Liver (tissue), 9 donors: ENCODE data around the gene EIF2B2. TPM values are rescaled to one million over a fixed set of nuclear protein-coding genes. Genes with fewer than 3 reads are reported as not detected.
"Not testable (repeated sequence)": the region's sequence is repeated elsewhere in the genome, so short reads cannot be mapped to it uniquely, and the experiment has no call there.

Experiments used
- DNase-seq: peaks from one replicate; pipeline ENCODE4 v3.0.0-alpha.2; 2017; ENCODE audit warnings: low spot score
- H3K27ac ChIP-seq, 2 donors: one replicate each; pipeline ENCODE4 v1.7.0; 2013; ENCODE audit warnings: inconsistent platforms in 2 of 2, low read length in 2 of 2, control low read depth in 1 of 2, low read depth in 1 of 2, mild to moderate bottlenecking in 1 of 2
- H3K27me3 ChIP-seq, 4 donors: one replicate each; pipeline versions ENCODE4 v1.6.1 to v1.7.0; 2013; ENCODE audit warnings: low read length in 3 of 4, inconsistent platforms in 1 of 4, mild to moderate bottlenecking in 1 of 4, moderate library complexity in 1 of 4; ENCODE audit not compliant: control insufficient read depth in 4 of 4, insufficient read depth in 4 of 4
- H3K36me3 ChIP-seq, 4 donors: one replicate each; pipeline versions ENCODE4 v1.6.1 to v1.7.0; 2013; ENCODE audit warnings: low read length in 3 of 4, mild to moderate bottlenecking in 3 of 4, low read depth in 1 of 4, moderate library complexity in 1 of 4; ENCODE audit not compliant: control insufficient read depth in 4 of 4, insufficient read depth in 3 of 4
- H3K4me1 ChIP-seq, 4 donors: one replicate each; pipeline versions ENCODE4 v1.6.1 to v1.7.0; 2013; ENCODE audit warnings: low read length in 3 of 4, mild to moderate bottlenecking in 3 of 4, moderate library complexity in 1 of 4; ENCODE audit not compliant: control insufficient read depth in 4 of 4, insufficient read depth in 4 of 4
- H3K4me3 ChIP-seq, 3 donors: one replicate each; pipeline versions ENCODE4 v1.6.1 to v1.7.0; 2013; ENCODE audit warnings: low read length in 3 of 3, control low read depth in 1 of 3, low read depth in 1 of 3, mild to moderate bottlenecking in 1 of 3
- H3K9ac ChIP-seq, 2 donors: one replicate each; pipeline ENCODE4 v1.7.0; 2013; ENCODE audit warnings: low read length in 2 of 2, mild to moderate bottlenecking in 2 of 2, moderate library complexity in 2 of 2, control low read depth in 1 of 2, low read depth in 1 of 2
- H3K9me3 ChIP-seq, 4 donors: one replicate each; pipeline versions ENCODE4 v1.6.1 to v1.7.0; 2013; ENCODE audit warnings: low read length in 3 of 4; ENCODE audit not compliant: control insufficient read depth in 4 of 4
- EGR1 ChIP-seq, 2 donors: IDR thresholded peaks; 2 replicates each; pipeline ENCODE4 v1.6.1; 2016 to 2018; ENCODE audit warnings: antibody characterized with exemption in 2 of 2, low read depth in 2 of 2
- FOXA1 ChIP-seq: IDR thresholded peaks from 2 replicates; pipeline ENCODE4 v1.6.1; 2016; ENCODE audit warnings: antibody characterized with exemption
- FOXA2 ChIP-seq: IDR thresholded peaks from 2 replicates; pipeline ENCODE4 v1.6.1; 2016; ENCODE audit warnings: antibody characterized with exemption
- GABPA ChIP-seq, 2 donors: IDR thresholded peaks in 1 of 2; conservative IDR thresholded peaks in 1 of 2; 2 replicates each; pipeline ENCODE4 v1.6.1; 2016; ENCODE audit warnings: antibody characterized with exemption in 2 of 2, mild to moderate bottlenecking in 1 of 2, moderate library complexity in 1 of 2
- HNF4A ChIP-seq, 2 donors: conservative IDR thresholded peaks; 2 replicates each; pipeline ENCODE4 v1.6.1; 2016; ENCODE audit warnings: antibody characterized with exemption in 2 of 2, mild to moderate bottlenecking in 2 of 2
- HNF4G ChIP-seq: IDR thresholded peaks from 2 replicates; pipeline ENCODE4 v1.6.1; 2016; ENCODE audit warnings: antibody characterized with exemption
- JUND ChIP-seq, 2 donors: IDR thresholded peaks; 2 replicates each; pipeline ENCODE4 v1.6.1; 2016; ENCODE audit warnings: antibody characterized with exemption in 2 of 2
- MAX ChIP-seq: IDR thresholded peaks from 2 replicates; pipeline ENCODE4 v1.6.1; 2016; ENCODE audit warnings: antibody characterized with exemption
- NR2F2 ChIP-seq: IDR thresholded peaks from 2 replicates; pipeline ENCODE4 v1.6.1; 2016; ENCODE audit warnings: antibody characterized with exemption
- RAD21 ChIP-seq, 2 donors: IDR thresholded peaks; 2 replicates each; pipeline ENCODE4 v1.6.1; 2016; ENCODE audit warnings: antibody characterized with exemption in 2 of 2, mild to moderate bottlenecking in 2 of 2
- REST ChIP-seq: IDR thresholded peaks from 2 replicates; pipeline ENCODE4 v1.6.1; 2016; ENCODE audit warnings: antibody characterized with exemption, mild to moderate bottlenecking
- RXRA ChIP-seq, 2 donors: IDR thresholded peaks; 2 replicates each; pipeline ENCODE4 v1.6.1; 2017 to 2018; ENCODE audit warnings: antibody characterized with exemption in 2 of 2, mild to moderate bottlenecking in 1 of 2
- SP1 ChIP-seq: IDR thresholded peaks from 2 replicates; pipeline ENCODE4 v1.6.1; 2018; ENCODE audit warnings: antibody characterized with exemption, mild to moderate bottlenecking
- TAF1 ChIP-seq: conservative IDR thresholded peaks from 2 replicates; pipeline ENCODE4 v1.6.1; 2016; ENCODE audit warnings: antibody characterized with exemption, mild to moderate bottlenecking
- YY1 ChIP-seq: IDR thresholded peaks from 2 replicates; pipeline ENCODE4 v1.6.1; 2016; ENCODE audit warnings: antibody characterized with exemption, mild to moderate bottlenecking
- ZBTB33 ChIP-seq: IDR thresholded peaks from 2 replicates; pipeline ENCODE4 v1.6.1; 2016; ENCODE audit warnings: antibody characterized with exemption
- WGBS: extraction: QIAGEN DNeasy Blood & Tissue Kit; methylation state at CpG from one replicate; pipeline ENCODE4 v1.1.7; 2013; 5-methylcytosine and 5-hydroxymethylcytosine counted together
- polyA plus RNA-seq, 2 donors: library from polyadenylated mRNA; stranded (reverse) in 1 of 2; unstranded in 1 of 2; fragments of 200-250 nt in 1 of 2; fragments of >200 nt in 1 of 2; fragmentation: Nextera tagmentation in 1 of 2; extraction: Ambion mirVana in 1 of 2; gene quantifications; one replicate each; pipeline versions ENCODE4 v1.2.1 to v1.2.3, GENCODE V29; 2013 to 2015
- total RNA-seq, 2 donors: library from RNA; depleted of rRNA; stranded (reverse); fragments of >200 nt; gene quantifications; one replicate each; pipeline ENCODE4 v1.2.3, GENCODE V29; 2014
- donor health status: healthy.
- donor health status: healthy.
- donor health status: healthy.
- donor health status: healthy.
- donor health status: healthy.

Gene EIF2B2
- total and polyA plus RNA-seq, 4 donors, result 16.2 to 23.6 (median 20.2) TPM

GRCh38 chr14:74988993-74989392 lies 13.7 kb upstream of the EIF2B2 start:
- no peak overlapping the region for H3K27ac ChIP-seq
- no peak for TF ChIP-seq FOXA2
- no peak for TF ChIP-seq MAX
- no peak for TF ChIP-seq TAF1
- TF ChIP-seq SP1, result no peak
- TF ChIP-seq ZBTB33, result no peak
- no peak for TF ChIP-seq GABPA (IDR thresholded peaks at IDR 0.05 in 1 of 2, conservative IDR thresholded peaks at IDR 0.05 in 1 of 2)
- TF ChIP-seq RXRA (IDR thresholded peaks at IDR 0.05), result no peak
- no peak for TF ChIP-seq JUND (IDR thresholded peaks at IDR 0.05)
- TF ChIP-seq HNF4G, result no peak
- no peak for TF ChIP-seq NR2F2
- TF ChIP-seq EGR1 (IDR thresholded peaks at IDR 0.05; ENCODE audit: low read depth in 2 of 2), result no peak
- TF ChIP-seq RAD21 (IDR thresholded peaks at IDR 0.05), result no peak
- TF ChIP-seq REST, result no peak
- no peak for TF ChIP-seq FOXA1
- TF ChIP-seq HNF4A (conservative IDR thresholded peaks at IDR 0.05), result no peak
- no peak for TF ChIP-seq YY1
- no peaks in the 10 kb centered on the region for H3K27me3 ChIP-seq
- H3K36me3 ChIP-seq, result no peaks in the 10 kb centered on the region
- H3K4me3 ChIP-seq, result no peak overlapping the region
- no peak for DNase-seq
- H3K9me3 ChIP-seq, result no peaks in the 10 kb centered on the region
- H3K4me1 ChIP-seq, result no peaks in the 10 kb centered on the region
- H3K9ac ChIP-seq, result no peak overlapping the region
- WGBS, result 85% methylated on average over 1 of the region's 1 CpG

GRCh38 chr14:74994182-74994581 lies 8.5 kb upstream of the EIF2B2 start:
- H3K36me3 ChIP-seq, H3K27me3 ChIP-seq, DNase-seq, H3K9ac ChIP-seq, H3K27ac ChIP-seq, H3K4me3 ChIP-seq, H3K4me1 ChIP-seq, H3K9me3 ChIP-seq: not testable (repeated sequence)
- WGBS, result 94% methylated on average over 28 of the region's 28 CpGs

- WGBS, result 84% methylated on average over 6 of the region's 7 CpGs
- not testable (repeated sequence) for DNase-seq, H3K27me3 ChIP-seq, H3K4me3 ChIP-seq, H3K9ac ChIP-seq, H3K27ac ChIP-seq, H3K4me1 ChIP-seq, H3K9me3 ChIP-seq, H3K36me3 ChIP-seq
Measured at GRCh38 chr14:74995781-74996180, 6.9 kb upstream of the EIF2B2 start.
